ENCODE results near the gene ALG8. TPM values are rescaled to one million over a fixed set of nuclear protein-coding genes. Genes with fewer than 3 reads are reported as not detected.

ALG8 gene
- total RNA-seq, 1 donor = 38.4 TPM

DNA sequence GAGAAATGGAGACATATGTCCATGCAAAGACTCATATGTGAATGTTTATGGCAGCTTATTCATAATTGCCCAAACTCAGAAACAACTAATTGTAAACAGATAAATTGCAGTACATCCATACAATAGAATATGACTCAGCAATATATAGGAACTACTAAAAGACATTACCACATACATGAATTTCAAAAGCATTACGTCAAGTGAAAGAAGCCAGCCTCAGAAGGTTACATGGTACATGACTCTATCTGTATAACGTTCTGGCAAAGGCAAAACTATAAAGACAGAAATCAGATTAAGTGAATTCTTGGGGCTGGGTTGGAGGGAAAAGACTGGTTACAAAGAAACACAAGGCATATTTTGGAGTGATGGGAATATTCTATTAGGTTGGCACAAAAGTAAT lies 41.8 kb upstream of the ALG8 start:
- peaks cover 16% of the 10 kb centered on the region for H3K4me1 ChIP-seq (ENCODE audit: insufficient read depth, low read length)
- no peak overlapping the region for H2AFZ ChIP-seq (ENCODE audit: low read length)
- peaks cover 22% of the 10 kb centered on the region for H3K36me3 ChIP-seq (ENCODE audit: insufficient read depth, low read length)
- TF ChIP-seq, protein P1, sequence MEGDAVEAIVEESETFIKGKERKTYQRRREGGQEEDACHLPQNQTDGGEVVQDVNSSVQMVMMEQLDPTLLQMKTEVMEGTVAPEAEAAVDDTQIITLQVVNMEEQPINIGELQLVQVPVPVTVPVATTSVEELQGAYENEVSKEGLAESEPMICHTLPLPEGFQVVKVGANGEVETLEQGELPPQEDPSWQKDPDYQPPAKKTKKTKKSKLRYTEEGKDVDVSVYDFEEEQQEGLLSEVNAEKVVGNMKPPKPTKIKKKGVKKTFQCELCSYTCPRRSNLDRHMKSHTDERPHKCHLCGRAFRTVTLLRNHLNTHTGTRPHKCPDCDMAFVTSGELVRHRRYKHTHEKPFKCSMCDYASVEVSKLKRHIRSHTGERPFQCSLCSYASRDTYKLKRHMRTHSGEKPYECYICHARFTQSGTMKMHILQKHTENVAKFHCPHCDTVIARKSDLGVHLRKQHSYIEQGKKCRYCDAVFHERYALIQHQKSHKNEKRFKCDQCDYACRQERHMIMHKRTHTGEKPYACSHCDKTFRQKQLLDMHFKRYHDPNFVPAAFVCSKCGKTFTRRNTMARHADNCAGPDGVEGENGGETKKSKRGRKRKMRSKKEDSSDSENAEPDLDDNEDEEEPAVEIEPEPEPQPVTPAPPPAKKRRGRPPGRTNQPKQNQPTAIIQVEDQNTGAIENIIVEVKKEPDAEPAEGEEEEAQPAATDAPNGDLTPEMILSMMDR (IDR thresholded peaks at IDR 0.05; ENCODE audit: extremely low read depth, low read depth, low read length) = no peak
- no peak for DNase-seq (ENCODE audit: insufficient read length, low spot score, missing footprints)
- no peak overlapping the region for H3K4me3 ChIP-seq (ENCODE audit: insufficient read depth, low read length)
- H4K20me1 ChIP-seq (ENCODE audit: insufficient read depth, low read length) = peaks cover 7% of the 10 kb centered on the region
- no peak overlapping the region for H3K4me2 ChIP-seq (ENCODE audit: insufficient read depth, low read length)
- H3K27me3 ChIP-seq (ENCODE audit: insufficient read depth, low read length) = no peaks in the 10 kb centered on the region
- H3K9me3 ChIP-seq (ENCODE audit: low read depth, low read length) = no peaks in the 10 kb centered on the region
- H3K27ac ChIP-seq (ENCODE audit: low read depth, low read length) = no peak overlapping the region
- H3K79me2 ChIP-seq (ENCODE audit: insufficient read depth, low read length) = peaks cover 71% of the 10 kb centered on the region

DNA sequence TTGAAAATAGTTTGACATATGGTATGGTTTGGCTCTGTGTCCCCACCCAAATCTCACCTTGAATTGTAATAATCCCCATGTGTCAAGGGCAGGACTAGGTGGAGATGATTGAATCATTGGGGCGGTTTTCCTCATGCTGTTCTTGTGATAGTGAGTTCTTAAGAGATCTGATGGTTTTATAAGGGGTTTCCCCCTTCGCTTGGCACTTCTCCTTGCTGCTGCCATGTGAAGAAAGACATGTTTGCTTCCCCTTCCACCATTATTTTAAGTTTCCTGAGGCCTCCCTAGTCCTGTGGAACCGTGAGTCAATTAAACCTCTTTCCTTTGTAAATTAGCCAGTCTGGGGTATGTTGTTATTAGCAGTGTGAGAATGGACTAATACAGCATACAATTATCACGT lies 41.3 kb upstream of the ALG8 start:
- Histone ChIP-seq H2AFZ (ENCODE audit: low read length) (no peak overlapping the region), H4K20me1 (ENCODE audit: insufficient read depth, low read length) (peaks cover 7% of the 10 kb centered on the region), H3K79me2 (ENCODE audit: insufficient read depth, low read length) (peaks cover 69% of the 10 kb centered on the region), H3K27me3 (ENCODE audit: insufficient read depth, low read length) (no peaks in the 10 kb centered on the region), H3K4me2 (ENCODE audit: insufficient read depth, low read length) (no peak overlapping the region), H3K4me1 (ENCODE audit: insufficient read depth, low read length) (peaks cover 12% of the 10 kb centered on the region), H3K9me3 (ENCODE audit: low read depth, low read length) (no peaks in the 10 kb centered on the region), H3K27ac (ENCODE audit: low read depth, low read length) (no peak overlapping the region), H3K36me3 (ENCODE audit: insufficient read depth, low read length) (peaks cover 25% of the 10 kb centered on the region), H3K4me3 (ENCODE audit: insufficient read depth, low read length) (no peak overlapping the region)
- DNase-seq (ENCODE audit: insufficient read length, low spot score, missing footprints) = no peak
- TF ChIP-seq, protein P1 (IDR thresholded peaks at IDR 0.05; ENCODE audit: extremely low read depth, low read depth, low read length) = no peak

DNA sequence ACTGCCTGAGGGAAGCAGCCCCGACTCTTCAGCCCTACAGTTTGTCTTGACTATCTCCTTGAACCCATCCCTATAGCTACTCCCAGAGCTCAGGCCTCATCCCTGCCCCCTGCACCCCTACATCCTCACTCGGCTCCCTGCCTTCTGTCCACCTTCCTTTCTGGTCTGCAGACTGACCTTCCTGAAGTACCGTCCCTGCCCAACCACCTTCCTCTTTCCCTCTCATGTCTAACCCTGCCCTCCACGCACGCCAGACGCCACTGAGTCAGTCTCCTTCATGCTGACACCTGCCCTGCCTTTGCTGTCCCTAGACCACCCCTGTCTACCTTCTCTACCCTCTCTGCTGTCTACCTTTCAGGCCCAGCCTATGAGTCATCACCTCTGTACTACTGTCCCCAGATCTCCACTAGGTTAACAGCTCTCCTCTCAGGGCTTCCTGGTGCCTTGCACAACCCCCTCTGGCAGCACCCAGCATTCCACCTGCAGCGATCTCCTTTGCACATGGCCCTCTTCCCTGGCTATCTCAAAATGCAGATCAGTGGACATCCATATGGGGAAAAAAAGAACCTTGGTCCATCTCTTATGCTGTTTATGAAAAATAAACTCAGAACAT lies 40.1 kb upstream of the ALG8 start:
- Histone ChIP-seq H3K4me3 (ENCODE audit: insufficient read depth, low read length) (no peak overlapping the region), H3K27ac (ENCODE audit: low read depth, low read length) (no peak overlapping the region), H4K20me1 (ENCODE audit: insufficient read depth, low read length) (peaks cover 7% of the 10 kb centered on the region), H2AFZ (ENCODE audit: low read length) (no peak overlapping the region), H3K9me3 (ENCODE audit: low read depth, low read length) (no peaks in the 10 kb centered on the region), H3K4me1 (ENCODE audit: insufficient read depth, low read length) (peaks cover 6% of the 10 kb centered on the region), H3K79me2 (ENCODE audit: insufficient read depth, low read length) (peaks cover 58% of the 10 kb centered on the region), H3K4me2 (ENCODE audit: insufficient read depth, low read length) (no peak overlapping the region), H3K27me3 (ENCODE audit: insufficient read depth, low read length) (no peaks in the 10 kb centered on the region), H3K36me3 (ENCODE audit: insufficient read depth, low read length) (peaks cover 16% of the 10 kb centered on the region)
- TF ChIP-seq, protein P1 (IDR thresholded peaks at IDR 0.05; ENCODE audit: extremely low read depth, low read depth, low read length) = no peak
- DNase-seq (ENCODE audit: insufficient read length, low spot score, missing footprints) = no peak

DNA sequence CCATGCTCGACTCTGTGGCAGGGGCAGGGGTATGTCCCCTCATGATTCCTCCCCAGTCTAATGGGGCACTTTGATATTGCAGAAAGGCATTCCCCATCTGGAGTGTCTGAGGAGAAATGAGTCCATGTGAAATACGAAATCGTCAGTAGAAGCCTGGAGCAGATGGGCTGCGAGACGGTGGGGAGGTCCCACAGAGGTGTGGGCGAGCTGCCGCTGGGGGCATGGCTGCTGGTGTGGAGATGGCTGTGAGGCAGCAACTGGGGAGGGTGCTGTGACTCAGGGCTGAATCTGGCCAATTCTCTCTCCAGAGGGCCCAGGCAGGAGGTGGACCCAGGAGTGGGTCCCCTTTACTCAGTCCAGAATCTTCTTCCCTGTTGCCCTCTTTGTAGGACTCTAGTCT lies 37.8 kb upstream of the ALG8 start:
- H3K9me3 ChIP-seq (ENCODE audit: low read depth, low read length) = no peaks in the 10 kb centered on the region
- H3K4me2 ChIP-seq (ENCODE audit: insufficient read depth, low read length) = no peak overlapping the region
- DNase-seq (ENCODE audit: insufficient read length, low spot score, missing footprints) = no peak
- H3K4me1 ChIP-seq (ENCODE audit: insufficient read depth, low read length) = peaks cover under 1% of the 10 kb centered on the region
- peaks cover 43% of the 10 kb centered on the region for H3K79me2 ChIP-seq (ENCODE audit: insufficient read depth, low read length)
- peaks cover 25% of the 10 kb centered on the region for H3K36me3 ChIP-seq (ENCODE audit: insufficient read depth, low read length)
- TF ChIP-seq, protein P1 (IDR thresholded peaks at IDR 0.05; ENCODE audit: extremely low read depth, low read depth, low read length) = no peak
- H3K27ac ChIP-seq (ENCODE audit: low read depth, low read length) = no peak overlapping the region
- H3K4me3 ChIP-seq (ENCODE audit: insufficient read depth, low read length) = no peak overlapping the region
- H2AFZ ChIP-seq (ENCODE audit: low read length) = no peak overlapping the region
- H3K27me3 ChIP-seq (ENCODE audit: insufficient read depth, low read length) = no peaks in the 10 kb centered on the region
- H4K20me1 ChIP-seq (ENCODE audit: insufficient read depth, low read length) = peaks cover 7% of the 10 kb centered on the region
